GOT3 (cell line): Measurements from ENCODE around the gene PWP2.
"Not testable (repeated sequence)": the region's sequence is repeated elsewhere in the genome, so short reads cannot be mapped to it uniquely, and the experiment has no call there.

Source experiments
- DNase-seq: peaks from one replicate; lab custom pipeline; 2025; ENCODE audit warnings: mixed read lengths; lab: John Stamatoyannopoulos, UW

PWP2 gene

GRCh38 chr21:44083631-44084291 lies 23.4 kb upstream of the PWP2 start:
- no peak for DNase-seq

DNA sequence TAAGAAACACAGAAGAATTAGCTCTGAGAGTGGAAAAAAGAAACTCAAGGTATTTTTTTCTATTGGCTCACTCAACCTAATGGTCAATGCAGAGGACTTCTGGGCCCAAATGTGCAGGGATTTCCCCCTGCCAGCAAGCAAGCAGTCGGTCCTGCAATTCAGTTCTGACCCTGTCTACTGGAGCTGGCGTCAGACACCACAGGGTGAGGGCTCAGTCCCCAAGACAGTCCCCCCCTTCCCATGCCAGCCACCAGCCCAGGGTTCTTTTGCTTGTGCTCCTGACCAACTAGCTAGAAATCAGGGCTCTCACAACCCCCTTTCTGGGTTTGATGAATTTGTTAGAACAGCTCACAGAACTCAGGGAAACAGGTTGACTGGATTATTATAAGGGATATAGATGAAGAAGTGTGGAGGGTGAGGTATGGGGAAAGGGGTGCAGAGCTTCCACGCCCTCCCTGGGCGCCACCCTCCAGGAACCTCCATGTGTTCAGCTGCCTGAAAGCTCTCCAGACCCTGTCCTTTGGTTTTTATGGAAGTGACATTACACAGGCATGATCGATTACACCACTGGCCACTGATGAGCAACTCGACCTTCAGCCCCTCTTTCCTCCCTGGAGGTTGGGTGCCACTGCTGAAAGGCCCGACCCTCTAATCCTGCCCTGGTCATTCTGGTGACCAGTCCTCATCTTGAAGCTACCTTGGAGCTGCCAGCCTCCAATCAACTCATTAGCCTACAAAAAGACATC lies 22.5 kb upstream of the PWP2 start:
- DNase-seq = no peak

- DNase-seq = no peak
Observed at GRCh38 chr21:44085491-44086321, 21.5 kb upstream of the PWP2 start.

GRCh38 chr21:44086636-44087425 lies 20.4 kb upstream of the PWP2 start:
- no peak for DNase-seq

- DNase-seq = no peak
Observed at GRCh38 chr21:44087426-44088400, 19.5 kb upstream of the PWP2 start.

DNA sequence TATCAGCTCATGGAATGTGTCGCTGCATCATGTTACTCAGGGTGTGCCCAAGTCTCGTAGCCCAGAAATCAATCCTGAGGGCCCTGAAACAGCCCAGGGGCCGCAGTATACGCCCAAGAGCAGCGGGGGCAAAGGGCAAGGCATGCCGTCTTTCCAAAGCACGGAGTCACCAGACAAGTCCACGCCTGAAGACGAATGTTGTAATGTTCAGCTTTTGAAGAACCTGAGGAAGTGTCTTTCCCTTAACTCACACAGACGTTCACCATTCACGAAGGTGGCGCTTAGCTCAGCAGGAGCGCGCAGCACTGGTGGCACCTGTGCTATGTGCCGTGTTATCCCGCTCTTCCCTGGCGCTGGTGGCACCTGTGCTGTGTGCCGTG lies 18.8 kb upstream of the PWP2 start:
- no peak for DNase-seq

- no peak for DNase-seq
Observed at GRCh38 chr21:44089001-44089911, 17.9 kb upstream of the PWP2 start.

DNA sequence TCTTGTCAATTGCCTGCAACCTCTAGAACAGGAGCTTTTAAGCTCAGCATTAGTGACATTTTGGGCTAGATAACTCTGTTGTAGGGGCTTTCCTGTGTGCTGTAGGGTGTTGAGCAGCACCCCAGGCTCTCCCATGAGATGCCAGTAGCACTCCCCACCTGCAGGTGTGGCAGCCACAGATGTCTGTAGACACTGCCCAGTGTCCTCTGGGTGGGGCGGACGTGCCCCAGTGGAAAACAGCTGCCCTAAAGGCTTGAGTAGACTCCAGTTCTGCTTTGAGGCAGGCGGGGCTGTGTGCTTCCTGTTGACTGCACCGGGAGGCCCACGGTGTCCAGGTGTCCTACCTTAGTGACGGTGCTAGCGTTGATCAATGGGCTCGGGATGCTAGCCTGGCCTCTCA lies 16.9 kb upstream of the PWP2 start:
- DNase-seq = no peak

- DNase-seq = no peak
Observed at GRCh38 chr21:44092211-44092610, 15.0 kb upstream of the PWP2 start.

GRCh38 chr21:44093761-44094160 lies 13.4 kb upstream of the PWP2 start:
- no peak for DNase-seq

- no peak for DNase-seq
Observed at GRCh38 chr21:44094832-44095231, 12.4 kb upstream of the PWP2 start.

GRCh38 chr21:44098507-44098906 lies 8.7 kb upstream of the PWP2 start:
- DNase-seq = not testable (repeated sequence)

DNA sequence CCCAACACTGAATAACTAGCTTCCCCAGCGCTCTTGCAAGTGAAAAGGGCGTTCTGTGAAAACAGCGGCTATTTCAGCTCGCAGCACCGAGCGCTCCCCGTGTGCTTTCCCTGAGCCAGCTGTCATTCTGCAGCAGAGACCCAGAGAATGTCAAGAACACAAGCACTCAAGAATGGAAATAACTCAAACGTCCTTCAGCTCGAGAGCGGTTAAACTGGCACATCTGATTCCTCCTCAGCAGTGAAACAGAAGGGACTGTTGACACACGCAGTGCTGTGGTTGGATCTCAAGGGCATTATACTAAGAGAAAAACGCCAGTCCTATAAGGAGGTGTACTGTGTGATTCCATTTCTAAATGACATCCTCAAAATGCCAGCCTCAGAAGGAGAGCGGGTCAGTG lies 8.2 kb upstream of the PWP2 start:
- not testable (repeated sequence) for DNase-seq

DNA sequence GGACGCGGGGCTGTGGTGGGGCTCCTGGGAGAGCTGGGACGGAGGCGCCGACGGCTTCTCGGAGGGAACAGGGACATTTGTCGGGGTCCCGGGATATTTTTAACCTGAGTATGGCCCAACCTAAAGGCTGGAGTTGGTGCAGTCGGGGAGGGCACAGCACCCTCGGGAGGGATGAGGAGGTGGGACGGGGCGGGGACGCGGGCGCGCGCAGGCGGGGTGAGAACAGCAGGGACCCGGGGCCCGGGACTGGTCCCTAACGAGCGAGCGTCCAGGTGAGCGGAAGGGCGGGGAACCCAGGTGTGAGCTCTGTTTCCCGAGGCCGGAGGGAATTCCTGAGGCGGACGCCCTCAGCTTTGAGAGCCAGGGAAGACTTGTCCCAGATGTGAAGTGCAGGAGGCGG lies 390 bp downstream of the PWP2 start:
- not testable (repeated sequence) for DNase-seq

DNA sequence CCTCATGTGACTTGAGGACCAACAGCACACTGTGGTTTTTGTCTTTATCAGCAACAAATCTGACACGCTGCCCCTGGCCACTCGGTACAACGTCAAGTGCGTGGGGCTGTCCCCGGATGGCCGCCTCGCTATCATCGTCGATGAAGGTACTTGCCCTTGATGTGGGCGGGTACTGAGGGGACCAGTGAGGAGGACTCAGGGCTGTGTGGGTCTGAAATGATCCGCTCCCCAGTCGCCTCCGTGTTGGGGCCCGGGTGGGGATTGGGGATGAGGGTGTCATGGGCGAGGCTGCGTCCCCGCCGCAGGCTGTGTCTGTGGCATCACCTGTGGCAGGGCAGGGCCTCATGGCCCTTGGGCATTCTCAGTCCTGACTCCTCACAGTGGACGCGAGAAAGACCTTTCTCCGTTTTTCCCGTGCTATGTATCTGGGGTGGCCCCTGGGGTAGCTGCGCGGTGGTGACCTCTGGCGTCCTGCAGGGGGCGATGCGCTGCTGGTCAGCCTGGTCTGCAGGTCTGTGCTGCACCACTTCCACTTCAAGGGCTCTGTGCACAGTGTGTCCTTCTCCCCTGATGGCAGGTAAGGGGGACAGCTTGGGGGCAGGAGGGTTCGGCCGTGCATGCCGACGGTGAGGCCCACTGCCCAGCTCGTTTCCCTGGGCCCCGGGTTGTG lies 6.6 kb downstream of the PWP2 start:
- not testable (repeated sequence) for DNase-seq

DNA sequence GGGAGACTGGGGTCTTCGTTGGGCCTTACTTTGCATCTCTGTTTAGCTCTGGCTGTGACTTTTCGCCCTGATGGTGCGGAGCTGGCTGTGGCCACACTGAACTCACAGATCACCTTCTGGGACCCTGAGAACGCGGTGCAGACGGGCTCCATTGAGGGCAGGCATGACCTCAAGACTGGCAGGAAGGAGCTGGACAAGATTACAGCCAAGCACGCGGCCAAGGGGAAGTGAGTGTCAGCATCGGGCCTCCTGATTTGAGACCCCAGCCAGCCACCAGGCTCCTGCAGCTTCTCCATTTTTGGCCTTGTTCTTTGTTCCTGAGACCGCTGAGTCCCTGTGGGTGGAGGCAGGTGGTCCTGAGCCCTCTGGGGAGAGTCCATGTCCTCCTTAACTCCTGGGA lies 14.9 kb downstream of the PWP2 start:
- not testable (repeated sequence) for DNase-seq

DNA sequence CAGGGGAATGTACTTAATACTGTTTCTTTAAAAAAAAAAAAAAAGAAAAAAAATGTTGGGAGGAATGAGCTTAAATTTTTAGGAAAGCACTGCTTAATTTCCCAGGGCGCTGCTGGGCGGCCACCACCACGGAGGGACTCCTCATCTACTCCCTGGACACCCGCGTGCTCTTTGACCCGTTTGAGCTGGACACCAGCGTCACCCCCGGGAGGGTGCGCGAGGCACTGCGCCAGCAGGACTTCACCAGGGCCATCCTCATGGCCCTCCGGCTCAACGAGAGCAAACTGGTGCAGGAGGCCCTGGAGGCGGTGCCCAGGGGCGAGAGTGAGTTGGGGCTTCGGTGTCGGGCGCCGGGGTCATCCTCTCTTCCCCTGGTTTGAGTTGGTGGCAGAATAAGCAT lies 20.6 kb downstream of the PWP2 start:
- DNase-seq = not testable (repeated sequence)

- DNase-seq = not testable (repeated sequence)
Observed at GRCh38 chr21:44133715-44134057, 26.5 kb downstream of the PWP2 start.

DNA sequence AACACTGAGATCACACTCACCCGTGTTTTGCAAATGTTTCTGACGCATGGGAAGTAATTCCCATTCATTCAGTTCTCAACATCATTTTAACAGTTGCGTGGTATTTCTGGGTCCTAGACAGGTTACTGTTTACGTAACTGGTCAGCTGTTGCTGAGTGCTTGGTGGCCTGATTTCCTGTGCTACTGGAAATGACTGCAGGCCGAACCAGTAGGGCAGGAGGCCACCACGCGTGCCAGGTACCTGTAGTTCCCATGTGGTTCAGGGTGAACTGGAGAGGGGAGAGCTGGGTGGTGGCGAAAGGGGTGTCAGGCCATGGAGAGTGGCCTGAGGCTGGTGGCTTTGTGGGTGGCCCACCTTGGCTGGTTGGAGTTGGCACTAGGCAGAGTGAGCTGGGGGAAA lies 27.5 kb downstream of the PWP2 start:
- DNase-seq = not testable (repeated sequence)
